Activated CD4-positive, alpha-beta memory T cell treated with anti-CD3 and anti-CD28 coated beads for 36 hours (primary cell): Measurements from ENCODE around the gene ALDH1B1. TPM values are rescaled to one million over a fixed set of nuclear protein-coding genes. Genes with fewer than 3 reads are reported as not detected.
"Not testable (repeated sequence)": the region's sequence is repeated elsewhere in the genome, so short reads cannot be mapped to it uniquely, and the experiment has no call there.

Source experiments
- CTCF ChIA-PET: fragments of 350-600 bp; sonication (Branson Sonifier 250); formaldehyde crosslinking; loops from one replicate; lab custom pipeline; 2021; ENCODE audit warnings: antibody characterized with exemption, inconsistent platforms; lab: Charles Lee
- POLR2A ChIA-PET: fragments of 350-600 bp; sonication (Branson Sonifier 250); formaldehyde crosslinking; loops from one replicate; lab custom pipeline; 2021; ENCODE audit warnings: antibody characterized with exemption; lab: Charles Lee
- DNase-seq: peaks from one replicate; pipeline ENCODE4 v3.0.0-alpha.2; 2020
- H3K27ac Mint-ChIP-seq: one replicate; pipeline ENCODE4 v1.8.0; 2021; ENCODE audit warnings: mixed read lengths
- H3K27me3 Mint-ChIP-seq: one replicate; pipeline ENCODE4 v1.8.0; 2021; ENCODE audit warnings: mixed read lengths
- H3K36me3 Mint-ChIP-seq: one replicate; pipeline ENCODE4 v1.8.0; 2021; ENCODE audit warnings: mixed read lengths
- H3K4me1 Mint-ChIP-seq: one replicate; pipeline ENCODE4 v1.8.0; 2021; ENCODE audit warnings: low read depth, mixed read lengths
- H3K4me3 Mint-ChIP-seq: one replicate; pipeline ENCODE4 v1.8.0; 2021; ENCODE audit warnings: mild to moderate bottlenecking, mixed read lengths
- H3K9me3 Mint-ChIP-seq: one replicate; pipeline ENCODE4 v1.8.0; 2021; ENCODE audit warnings: mixed read lengths
- intact Hi-C: fragments of 100-400 bp; cut with micrococcal nuclease; formaldehyde crosslinking; loops from one replicate; pipeline ENCODE4 v1.15.1; 2023
- total RNA-seq, 2 experiments: library from RNA; stranded (reverse); gene quantifications; one replicate each; pipeline ENCODE4 v1.2.3, GENCODE V29; 2021

Gene ALDH1B1
- total RNA-seq, 2 experiments from 2014 or later = 22.1 to 22.2 TPM

- Mint-ChIP-seq H3K27ac (no peak overlapping the region), H3K9me3 (no peaks in the 10 kb centered on the region), H3K4me1 (no peaks in the 10 kb centered on the region), H3K27me3 (peaks cover 4% of the 10 kb centered on the region), H3K36me3 (no peaks in the 10 kb centered on the region), H3K4me3 (no peak overlapping the region)
- DNase-seq = no peak
- ChIA-PET CTCF (no interaction called here), POLR2A (interaction anchor here (1.5 kb wide), 1 partner anchor 584 kb away, joined by 3 read pairs; the partner anchor contains the start of gene EXOSC3)
- intact Hi-C loops = loop anchor here (10.0 kb wide), 2 partner anchors 284 to 454 kb away; no protein-coding TSS in a partner anchor
Measured at GRCh38 chr9:38368731-38369130, 23.8 kb upstream of the ALDH1B1 start.

- no peak overlapping the region for H3K27ac Mint-ChIP-seq
- H3K27me3 Mint-ChIP-seq = peaks cover 4% of the 10 kb centered on the region
- ChIA-PET CTCF (no interaction called here), POLR2A (interaction anchor here (1.5 kb wide), 1 partner anchor 586 kb away, joined by 3 read pairs; the partner anchor contains the start of gene EXOSC3)
- no peak overlapping the region for H3K4me3 Mint-ChIP-seq
- DNase-seq = no peak
- H3K9me3 Mint-ChIP-seq = no peaks in the 10 kb centered on the region
- no peaks in the 10 kb centered on the region for H3K36me3 Mint-ChIP-seq
- intact Hi-C loops = loop anchor here (2.0 kb wide), 1 partner anchor 63 kb away; no protein-coding TSS in a partner anchor
- H3K4me1 Mint-ChIP-seq = no peaks in the 10 kb centered on the region
Measured at GRCh38 chr9:38370176-38370575, 22.3 kb upstream of the ALDH1B1 start.

GRCh38 chr9:38371495-38371894, 21.0 kb upstream of the ALDH1B1 start:
- intact Hi-C loops = loop anchor here (1.0 to 2.0 kb wide), 2 partner anchors 29 to 61 kb away; no protein-coding TSS in a partner anchor
- ChIA-PET POLR2A (no interaction called here), CTCF (no interaction called here)
- H3K9me3 Mint-ChIP-seq = no peaks in the 10 kb centered on the region
- H3K27me3 Mint-ChIP-seq = peaks cover 4% of the 10 kb centered on the region
- H3K4me3 Mint-ChIP-seq = no peak overlapping the region
- H3K36me3 Mint-ChIP-seq = no peaks in the 10 kb centered on the region
- DNase-seq = peak; percentile 27
- H3K4me1 Mint-ChIP-seq = no peaks in the 10 kb centered on the region
- no peak overlapping the region for H3K27ac Mint-ChIP-seq

GRCh38 chr9:38372762-38373619, 19.5 kb upstream of the ALDH1B1 start:
- no peak overlapping the region for H3K27ac Mint-ChIP-seq
- intact Hi-C loops = no loop called here
- no peak overlapping the region for H3K4me3 Mint-ChIP-seq
- ChIA-PET CTCF (no interaction called here), POLR2A (no interaction called here)
- DNase-seq = no peak
- no peaks in the 10 kb centered on the region for H3K36me3 Mint-ChIP-seq
- H3K4me1 Mint-ChIP-seq = no peaks in the 10 kb centered on the region
- no peaks in the 10 kb centered on the region for H3K9me3 Mint-ChIP-seq
- peaks cover 4% of the 10 kb centered on the region for H3K27me3 Mint-ChIP-seq

- no peak overlapping the region for H3K4me3 Mint-ChIP-seq
- H3K27ac Mint-ChIP-seq = no peak overlapping the region
- intact Hi-C loops = no loop called here
- H3K4me1 Mint-ChIP-seq = no peaks in the 10 kb centered on the region
- no peaks in the 10 kb centered on the region for H3K9me3 Mint-ChIP-seq
- POLR2A ChIA-PET = no interaction called here
- H3K27me3 Mint-ChIP-seq = peaks cover 4% of the 10 kb centered on the region
- DNase-seq = no peak
- CTCF ChIA-PET = no interaction called here
- H3K36me3 Mint-ChIP-seq = no peaks in the 10 kb centered on the region
Measured at GRCh38 chr9:38373679-38374078, 18.8 kb upstream of the ALDH1B1 start.

DNA sequence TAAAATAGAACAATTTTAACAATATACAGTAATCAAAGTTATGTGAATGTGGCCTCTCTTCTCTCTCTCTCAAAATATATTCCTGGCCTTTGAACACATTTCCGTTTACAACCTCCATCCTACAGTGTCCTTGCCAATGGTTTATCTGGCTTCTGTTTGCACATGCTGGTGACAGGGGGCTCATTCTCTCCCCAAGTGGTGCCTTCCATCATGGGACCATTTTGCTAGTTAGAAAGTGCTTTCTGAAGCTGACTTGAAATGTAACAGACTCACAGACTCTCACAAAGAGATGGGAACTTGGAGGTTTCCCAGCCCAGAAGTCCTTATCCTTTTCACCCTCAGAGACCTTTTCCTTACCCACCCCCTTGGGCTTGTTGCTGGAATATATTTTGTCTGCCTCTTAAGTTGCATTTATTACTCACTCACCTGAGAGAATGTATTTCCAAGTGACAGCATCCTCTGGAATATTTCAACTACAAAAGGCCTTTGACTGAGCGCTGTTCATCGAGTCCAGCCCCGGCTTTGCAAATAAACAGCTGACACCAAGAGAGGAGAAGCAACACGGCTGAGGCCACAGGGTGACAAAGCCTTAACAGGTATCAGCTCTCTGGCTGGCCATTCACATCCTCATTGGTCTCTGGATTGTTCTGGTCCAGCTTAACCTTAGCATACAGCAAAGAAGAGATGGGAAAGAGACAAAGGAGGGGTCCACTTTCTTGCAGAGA, 17.5 kb upstream of the ALDH1B1 start:
- Mint-ChIP-seq H3K9me3 (no peaks in the 10 kb centered on the region), H3K36me3 (no peaks in the 10 kb centered on the region), H3K27ac (no peak overlapping the region), H3K4me3 (no peak overlapping the region), H3K27me3 (peaks cover 3% of the 10 kb centered on the region), H3K4me1 (no peaks in the 10 kb centered on the region)
- POLR2A ChIA-PET = no interaction called here
- intact Hi-C loops = no loop called here
- CTCF ChIA-PET = no interaction called here
- no peak for DNase-seq

DNA sequence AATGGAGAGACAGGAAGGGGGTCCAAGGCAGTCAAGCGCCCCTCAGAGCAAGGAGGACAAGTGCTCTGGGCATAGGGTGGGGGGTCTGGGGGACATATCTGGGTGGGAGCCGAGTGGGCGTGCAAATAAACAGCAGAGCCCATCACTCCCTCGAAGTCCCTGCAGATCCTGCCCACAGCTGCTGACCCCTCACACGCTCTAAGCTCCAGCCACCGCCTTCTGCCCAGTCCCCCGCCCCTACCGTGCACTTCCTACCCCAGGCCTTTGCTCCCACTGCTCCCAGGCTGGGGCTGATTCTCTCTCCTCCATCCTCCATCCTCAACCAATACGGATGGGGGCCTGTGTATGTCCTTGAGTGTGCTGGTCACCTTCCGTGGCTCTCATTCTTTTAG, 16.9 kb upstream of the ALDH1B1 start:
- ChIA-PET POLR2A (no interaction called here), CTCF (no interaction called here)
- H3K36me3 Mint-ChIP-seq = no peaks in the 10 kb centered on the region
- no peaks in the 10 kb centered on the region for H3K4me1 Mint-ChIP-seq
- intact Hi-C loops = no loop called here
- no peaks in the 10 kb centered on the region for H3K9me3 Mint-ChIP-seq
- no peak for DNase-seq
- H3K27ac Mint-ChIP-seq = no peak overlapping the region
- H3K27me3 Mint-ChIP-seq = peaks cover 3% of the 10 kb centered on the region
- H3K4me3 Mint-ChIP-seq = no peak overlapping the region

DNA sequence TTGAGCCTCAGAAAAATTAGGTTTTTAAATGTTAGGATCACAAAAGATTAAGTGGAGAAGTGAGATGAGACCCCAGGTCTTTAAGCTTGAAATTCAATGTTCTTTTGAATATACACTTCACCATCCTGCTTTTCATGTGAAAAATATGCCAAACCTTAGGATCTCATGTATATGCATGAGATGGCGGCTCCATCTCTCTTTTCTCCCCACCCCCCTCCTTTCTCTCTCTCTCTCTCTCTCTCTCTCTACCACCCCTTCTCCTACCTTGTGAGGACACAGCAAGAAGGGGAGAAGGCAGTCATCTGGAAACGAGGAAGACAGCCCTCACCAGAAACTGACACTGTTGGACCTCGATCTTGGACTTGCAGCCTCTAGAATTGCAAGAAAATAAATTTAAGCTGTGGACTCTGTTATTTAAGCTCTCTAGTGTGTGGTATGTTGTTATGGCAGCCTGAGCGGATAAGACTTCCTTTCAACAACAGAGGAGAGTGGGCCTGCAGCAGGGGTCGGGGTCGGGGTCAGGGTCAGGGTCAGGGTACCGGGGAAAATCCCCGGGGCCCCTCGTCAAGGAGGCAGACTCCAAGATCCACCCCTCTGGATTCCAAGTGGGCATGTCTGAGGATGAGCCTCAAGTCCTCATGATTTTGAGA, 16.4 kb upstream of the ALDH1B1 start:
- H3K4me1 Mint-ChIP-seq = no peaks in the 10 kb centered on the region
- H3K36me3 Mint-ChIP-seq = no peaks in the 10 kb centered on the region
- intact Hi-C loops = no loop called here
- no peak overlapping the region for H3K27ac Mint-ChIP-seq
- ChIA-PET CTCF (no interaction called here), POLR2A (no interaction called here)
- H3K27me3 Mint-ChIP-seq = peaks cover 3% of the 10 kb centered on the region
- no peak overlapping the region for H3K4me3 Mint-ChIP-seq
- DNase-seq = no peak
- no peaks in the 10 kb centered on the region for H3K9me3 Mint-ChIP-seq

- intact Hi-C loops, H3K27ac Mint-ChIP-seq, H3K4me3 Mint-ChIP-seq, H3K27me3 Mint-ChIP-seq, H3K9me3 Mint-ChIP-seq, DNase-seq, H3K36me3 Mint-ChIP-seq, H3K4me1 Mint-ChIP-seq, POLR2A ChIA-PET, CTCF ChIA-PET: not testable (repeated sequence)
Measured at GRCh38 chr9:38377336-38378083, 15.0 kb upstream of the ALDH1B1 start.

DNA sequence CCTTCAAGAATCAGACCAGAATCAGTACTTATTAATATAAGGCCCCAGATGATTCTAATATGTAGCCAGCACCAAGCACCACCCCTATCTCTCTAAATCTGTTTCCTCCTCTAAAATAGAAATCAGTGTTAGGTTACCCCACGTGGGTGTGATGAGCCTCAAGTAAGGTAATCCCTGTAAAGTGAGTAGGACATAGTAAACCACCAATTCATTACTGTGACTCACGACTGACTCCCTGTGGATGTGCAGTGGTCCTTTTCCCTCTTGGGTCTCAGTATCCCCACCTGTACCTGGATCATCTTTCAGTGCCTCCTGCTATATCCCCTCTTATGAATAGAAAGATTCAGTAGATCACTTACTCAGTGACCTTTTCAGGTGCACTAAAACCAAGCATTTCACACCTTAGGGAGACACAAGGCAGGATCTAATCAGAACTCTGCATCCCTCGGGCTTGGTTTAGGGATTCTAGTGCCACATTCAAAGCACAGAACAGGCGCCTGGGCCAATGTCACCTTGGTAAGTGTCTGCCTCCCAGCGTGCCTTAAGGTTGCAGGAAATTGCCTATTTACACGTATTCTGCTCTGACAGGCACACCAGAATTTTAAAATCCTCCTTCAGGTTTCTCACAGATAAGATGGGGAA, 12.2 kb upstream of the ALDH1B1 start:
- Mint-ChIP-seq H3K36me3 (no peaks in the 10 kb centered on the region), H3K27me3 (peaks cover 4% of the 10 kb centered on the region), H3K9me3 (no peaks in the 10 kb centered on the region), H3K4me1 (no peaks in the 10 kb centered on the region), H3K27ac (no peak overlapping the region), H3K4me3 (no peak overlapping the region)
- ChIA-PET POLR2A (no interaction called here), CTCF (no interaction called here)
- no peak for DNase-seq
- intact Hi-C loops = no loop called here

- POLR2A ChIA-PET = no interaction called here
Measured at GRCh38 chr9:38380872-38381534, 11.5 kb upstream of the ALDH1B1 start.

More at GRCh38 chr9:38380872-38381534, 11.5 kb upstream of the ALDH1B1 start:
- Mint-ChIP-seq H3K27me3 (peaks cover 4% of the 10 kb centered on the region), H3K4me3 (no peak overlapping the region), H3K36me3 (no peaks in the 10 kb centered on the region), H3K9me3 (no peaks in the 10 kb centered on the region), H3K4me1 (no peaks in the 10 kb centered on the region), H3K27ac (no peak overlapping the region)
- no peak for DNase-seq
- intact Hi-C loops = no loop called here
- CTCF ChIA-PET = no interaction called here
